ENCODE results near the gene MEGF10. TPM values are rescaled to one million over a fixed set of nuclear protein-coding genes. Genes with fewer than 3 reads are reported as not detected.

The MEGF10 gene
- total and polyA plus RNA-seq, 7 donors = under 0.01 to 3.6 (median 1.7) TPM; not detected in 1

GRCh38 chr5:127446626-127447025, 156.0 kb downstream of the MEGF10 start:
- Histone ChIP-seq H3K27ac (no peak overlapping the region), H3K36me3 (no peaks in the 10 kb centered on the region), H3K9me3 (no peaks in the 10 kb centered on the region), H3K27me3 (no peaks in the 10 kb centered on the region), H3K4me3 (no peak overlapping the region), H3K4me1 (no peaks in the 10 kb centered on the region)
- WGBS, 2 donors = 60 to 69% methylated on average over 2 of the region's 2 CpGs
- DNase-seq = no peak
- intact Hi-C loops (cut with DNase I) = no loop called here
- no peak for TF ChIP-seq EP300 (IDR thresholded peaks at IDR 0.05)
- TF ChIP-seq POLR2AphosphoS5 (IDR thresholded peaks at IDR 0.05) = no peak
- TF ChIP-seq, protein P1, sequence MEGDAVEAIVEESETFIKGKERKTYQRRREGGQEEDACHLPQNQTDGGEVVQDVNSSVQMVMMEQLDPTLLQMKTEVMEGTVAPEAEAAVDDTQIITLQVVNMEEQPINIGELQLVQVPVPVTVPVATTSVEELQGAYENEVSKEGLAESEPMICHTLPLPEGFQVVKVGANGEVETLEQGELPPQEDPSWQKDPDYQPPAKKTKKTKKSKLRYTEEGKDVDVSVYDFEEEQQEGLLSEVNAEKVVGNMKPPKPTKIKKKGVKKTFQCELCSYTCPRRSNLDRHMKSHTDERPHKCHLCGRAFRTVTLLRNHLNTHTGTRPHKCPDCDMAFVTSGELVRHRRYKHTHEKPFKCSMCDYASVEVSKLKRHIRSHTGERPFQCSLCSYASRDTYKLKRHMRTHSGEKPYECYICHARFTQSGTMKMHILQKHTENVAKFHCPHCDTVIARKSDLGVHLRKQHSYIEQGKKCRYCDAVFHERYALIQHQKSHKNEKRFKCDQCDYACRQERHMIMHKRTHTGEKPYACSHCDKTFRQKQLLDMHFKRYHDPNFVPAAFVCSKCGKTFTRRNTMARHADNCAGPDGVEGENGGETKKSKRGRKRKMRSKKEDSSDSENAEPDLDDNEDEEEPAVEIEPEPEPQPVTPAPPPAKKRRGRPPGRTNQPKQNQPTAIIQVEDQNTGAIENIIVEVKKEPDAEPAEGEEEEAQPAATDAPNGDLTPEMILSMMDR (IDR thresholded peaks at IDR 0.05) = no peak
- TF ChIP-seq POLR2A (IDR thresholded peaks at IDR 0.05) = no peak

DNA sequence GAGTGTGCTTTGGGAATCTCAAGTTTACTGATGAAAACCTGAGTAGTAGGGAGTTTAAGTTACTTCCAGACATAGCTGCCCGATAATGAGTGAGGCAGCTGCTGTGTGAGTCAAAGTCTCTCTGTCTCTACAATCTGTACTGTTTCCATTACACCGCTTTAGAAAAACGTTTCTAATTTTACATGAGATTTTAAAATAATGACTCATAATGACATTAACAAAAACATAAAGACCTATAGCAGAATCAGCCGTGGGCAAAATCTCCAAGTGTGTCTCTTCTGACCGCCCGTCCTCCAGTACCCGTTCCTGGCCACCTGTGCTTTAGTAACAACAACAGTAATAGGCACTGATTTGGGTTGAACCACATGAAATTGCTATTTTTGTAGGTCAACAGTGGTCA, 157.2 kb downstream of the MEGF10 start:
- H3K27ac ChIP-seq = no peak overlapping the region
- no peak overlapping the region for H3K4me3 ChIP-seq
- intact Hi-C loops (cut with DNase I) = no loop called here
- H3K9me3 ChIP-seq = no peaks in the 10 kb centered on the region
- TF ChIP-seq EP300 (IDR thresholded peaks at IDR 0.05) = no peak
- TF ChIP-seq, protein P1 (IDR thresholded peaks at IDR 0.05) = no peak
- TF ChIP-seq POLR2A (IDR thresholded peaks at IDR 0.05) = no peak
- no peak for TF ChIP-seq POLR2AphosphoS5 (IDR thresholded peaks at IDR 0.05)
- H3K36me3 ChIP-seq = no peaks in the 10 kb centered on the region
- H3K27me3 ChIP-seq = no peaks in the 10 kb centered on the region
- 79 to 90% methylated on average over 7 of the region's 7 CpGs for WGBS, 2 donors
- H3K4me1 ChIP-seq = no peaks in the 10 kb centered on the region
- no peak for DNase-seq

- Histone ChIP-seq H3K36me3 (no peaks in the 10 kb centered on the region), H3K4me1 (no peaks in the 10 kb centered on the region), H3K9me3 (no peaks in the 10 kb centered on the region), H3K27me3 (no peaks in the 10 kb centered on the region), H3K4me3 (no peak overlapping the region), H3K27ac (no peak overlapping the region)
- intact Hi-C loops (cut with DNase I) = no loop called here
- no peak for DNase-seq
- WGBS, 2 donors = 91 to 92% methylated on average over 3 of the region's 3 CpGs
- TF ChIP-seq, protein P1 (IDR thresholded peaks at IDR 0.05) = no peak
- TF ChIP-seq POLR2A (IDR thresholded peaks at IDR 0.05) = no peak
- no peak for TF ChIP-seq EP300 (IDR thresholded peaks at IDR 0.05)
These were observed 159.4 kb downstream of the MEGF10 start for GRCh38 chr5:127450046-127450445.

DNA sequence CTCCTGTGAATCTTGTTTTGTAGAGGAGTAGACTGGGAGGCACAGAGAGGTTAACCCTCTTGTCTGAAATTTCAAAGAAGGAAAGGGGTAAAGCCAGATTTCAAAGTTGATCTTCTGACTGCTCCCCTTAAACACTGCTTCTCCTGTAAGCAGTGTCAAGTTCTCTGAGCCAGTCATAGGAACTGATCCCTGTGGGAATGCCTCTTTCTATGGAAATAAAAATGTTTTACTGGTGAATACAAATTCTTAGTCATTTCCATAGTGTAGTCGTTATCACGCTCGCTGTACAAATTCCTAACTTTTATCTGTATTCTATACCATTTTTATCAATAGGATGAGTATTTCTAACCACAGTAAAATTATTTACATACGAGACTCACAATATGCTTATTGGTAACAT, 160.5 kb downstream of the MEGF10 start:
- no peak overlapping the region for H3K27ac ChIP-seq
- WGBS, 2 donors = 94 to 96% methylated on average over 4 of the region's 4 CpGs

GRCh38 chr5:127452626-127453025, 162.0 kb downstream of the MEGF10 start:
- no peak for DNase-seq
- H3K4me3 ChIP-seq = no peak overlapping the region
- intact Hi-C loops (cut with DNase I) = no loop called here

More for the DNA sequence above, 160.5 kb downstream of the MEGF10 start:
- intact Hi-C loops (cut with DNase I) = no loop called here
- H3K36me3 ChIP-seq = no peaks in the 10 kb centered on the region
- H3K27me3 ChIP-seq = no peaks in the 10 kb centered on the region
- DNase-seq = no peak
- no peak for TF ChIP-seq POLR2AphosphoS5 (IDR thresholded peaks at IDR 0.05)
- TF ChIP-seq POLR2A (IDR thresholded peaks at IDR 0.05) = no peak
- TF ChIP-seq EP300 (IDR thresholded peaks at IDR 0.05) = no peak
- TF ChIP-seq, protein P1 (IDR thresholded peaks at IDR 0.05) = no peak
- H3K9me3 ChIP-seq = no peaks in the 10 kb centered on the region
- H3K4me3 ChIP-seq = no peak overlapping the region
- H3K4me1 ChIP-seq = no peaks in the 10 kb centered on the region

More at GRCh38 chr5:127452626-127453025, 162.0 kb downstream of the MEGF10 start:
- WGBS, 2 donors = 51 to 72% methylated on average over 4 of the region's 4 CpGs
- no peak for TF ChIP-seq EP300 (IDR thresholded peaks at IDR 0.05)
- TF ChIP-seq POLR2A (IDR thresholded peaks at IDR 0.05) = no peak
- TF ChIP-seq, protein P1 (IDR thresholded peaks at IDR 0.05) = no peak
- no peaks in the 10 kb centered on the region for H3K27me3 ChIP-seq
- no peaks in the 10 kb centered on the region for H3K4me1 ChIP-seq
- H3K9me3 ChIP-seq = no peaks in the 10 kb centered on the region
- H3K27ac ChIP-seq = no peak overlapping the region
- no peaks in the 10 kb centered on the region for H3K36me3 ChIP-seq

Data from sigmoid colon (tissue), 7 donors.